Vagina (tissue), 2 donors: Measurements from ENCODE around the gene THSD7B. TPM values are rescaled to one million over a fixed set of nuclear protein-coding genes. Genes with fewer than 3 reads are reported as not detected.
"Not testable (repeated sequence)": the region's sequence is repeated elsewhere in the genome, so short reads cannot be mapped to it uniquely, and the experiment has no call there.

Experiments
- DNase-seq, 2 donors: peaks; one replicate each; pipeline ENCODE4 v3.0.0-alpha.2; 2017; ENCODE audit errors: extremely low spot score in 2 of 2
- H3K27ac ChIP-seq: fragments of 200-600 bp; sonication (generic); one replicate; pipeline ENCODE4 v1.5.1; 2019
- H3K27me3 ChIP-seq: fragments of 200-600 bp; sonication (generic); one replicate; pipeline ENCODE4 v1.5.1; 2019
- H3K36me3 ChIP-seq, 2 donors: fragments of 200-600 bp; sonication (generic); one replicate each; pipeline ENCODE4 v1.5.1; 2017 to 2019
- H3K4me1 ChIP-seq: fragments of 200-600 bp; sonication (generic); one replicate; pipeline ENCODE4 v1.5.1; 2019
- H3K4me3 ChIP-seq, 2 donors: fragments of 200-600 bp; sonication (generic); 1 replicate in 1 of 2; 2 replicates in 1 of 2; pipeline ENCODE4 v1.5.1; 2016 to 2019
- H3K9me3 ChIP-seq: fragments of 200-600 bp; sonication (generic); one replicate; pipeline ENCODE4 v1.5.1; 2019
- CTCF ChIP-seq, 3 experiments: fragments of 450-650 bp in 2 of 3; fragments of 200-600 bp in 1 of 3; sonication (generic) in 1 of 3; IDR thresholded peaks; one replicate each; pipeline ENCODE4 v1.5.1; 2017 to 2019; ENCODE audit warnings: antibody characterized with exemption in 3 of 3, mild to moderate bottlenecking in 2 of 3, moderate library complexity in 2 of 3
- POLR2A ChIP-seq, 2 donors: fragments of 450-650 bp; IDR thresholded peaks; one replicate each; pipeline ENCODE4 v1.6.1; 2017; ENCODE audit warnings: antibody characterized with exemption in 2 of 2, mild to moderate bottlenecking in 2 of 2, moderate library complexity in 2 of 2
- POLR2AphosphoS5 ChIP-seq, 2 donors: sonication (generic); formaldehyde crosslinking; IDR thresholded peaks; one replicate each; pipeline ENCODE4 v1.9.0; 2017; ENCODE audit warnings: antibody characterized with exemption in 2 of 2, mild to moderate bottlenecking in 2 of 2, low read depth in 1 of 2; ENCODE audit not compliant: insufficient read depth in 1 of 2
- intact Hi-C: fragments of 100-400 bp; cut with DNase I; formaldehyde crosslinking; loops from one replicate; pipeline ENCODE4 v1.15.1; 2023
- total RNA-seq: library from RNA; depleted of rRNA; stranded (reverse); fragments of >200 nt; gene quantifications from one replicate; pipeline ENCODE4 v1.2.3, GENCODE V29; 2016

THSD7B gene
- total RNA-seq, 1 donor from 2014 or later, result 0.49 TPM

- no peaks in the 10 kb centered on the region for H3K27me3 ChIP-seq
- intact Hi-C loops, result no loop called here
- H3K9me3 ChIP-seq, result no peaks in the 10 kb centered on the region
- no peak for DNase-seq
- no peaks in the 10 kb centered on the region for H3K36me3 ChIP-seq
- no peak overlapping the region for H3K4me3 ChIP-seq
- H3K4me1 ChIP-seq, result no peaks in the 10 kb centered on the region
- H3K27ac ChIP-seq, result no peak overlapping the region
- TF ChIP-seq POLR2A (IDR thresholded peaks at IDR 0.05) (no peak), POLR2AphosphoS5 (IDR thresholded peaks at IDR 0.05; ENCODE audit: insufficient read depth in 1 of 2, low read depth in 1 of 2) (no peak), CTCF (IDR thresholded peaks at IDR 0.05) (no peak)
Measured at GRCh38 chr2:136738044-136738443, 27.3 kb upstream of the THSD7B start.

- H3K4me1 ChIP-seq, result no peaks in the 10 kb centered on the region
- no peak overlapping the region for H3K4me3 ChIP-seq
- no peaks in the 10 kb centered on the region for H3K9me3 ChIP-seq
- intact Hi-C loops, result no loop called here
- no peak overlapping the region for H3K27ac ChIP-seq
- H3K27me3 ChIP-seq, result no peaks in the 10 kb centered on the region
- TF ChIP-seq POLR2AphosphoS5 (IDR thresholded peaks at IDR 0.05; ENCODE audit: insufficient read depth in 1 of 2, low read depth in 1 of 2) (no peak), CTCF (IDR thresholded peaks at IDR 0.05) (no peak), POLR2A (IDR thresholded peaks at IDR 0.05) (no peak)
- no peaks in the 10 kb centered on the region for H3K36me3 ChIP-seq
- no peak for DNase-seq
Measured at GRCh38 chr2:136741471-136741870, 23.9 kb upstream of the THSD7B start.

- intact Hi-C loops, result no loop called here
- Histone ChIP-seq H3K36me3 (no peaks in the 10 kb centered on the region), H3K4me1 (no peaks in the 10 kb centered on the region), H3K4me3 (no peak overlapping the region), H3K27me3 (no peaks in the 10 kb centered on the region), H3K9me3 (no peaks in the 10 kb centered on the region), H3K27ac (no peak overlapping the region)
- no peak for DNase-seq
- TF ChIP-seq CTCF (IDR thresholded peaks at IDR 0.05) (no peak), POLR2AphosphoS5 (IDR thresholded peaks at IDR 0.05; ENCODE audit: insufficient read depth in 1 of 2, low read depth in 1 of 2) (no peak), POLR2A (IDR thresholded peaks at IDR 0.05) (no peak)
Measured at GRCh38 chr2:136750065-136750464, 15.3 kb upstream of the THSD7B start.

- intact Hi-C loops, result no loop called here
- no peak for DNase-seq
Measured at GRCh38 chr2:136751406-136751805, 13.9 kb upstream of the THSD7B start.

GRCh38 chr2:136758504-136758903, 6.8 kb upstream of the THSD7B start:
- H3K27ac ChIP-seq, H3K9me3 ChIP-seq, intact Hi-C loops, H3K4me3 ChIP-seq, DNase-seq, H3K27me3 ChIP-seq, H3K36me3 ChIP-seq, H3K4me1 ChIP-seq: not testable (repeated sequence)

More at GRCh38 chr2:136751406-136751805, 13.9 kb upstream of the THSD7B start:
- H3K4me1 ChIP-seq, result no peaks in the 10 kb centered on the region
- no peaks in the 10 kb centered on the region for H3K36me3 ChIP-seq
- H3K27ac ChIP-seq, result no peak overlapping the region
- TF ChIP-seq POLR2AphosphoS5 (IDR thresholded peaks at IDR 0.05; ENCODE audit: insufficient read depth in 1 of 2, low read depth in 1 of 2), result no peak
- TF ChIP-seq CTCF (IDR thresholded peaks at IDR 0.05), result no peak
- TF ChIP-seq POLR2A (IDR thresholded peaks at IDR 0.05), result no peak
- no peaks in the 10 kb centered on the region for H3K9me3 ChIP-seq
- H3K4me3 ChIP-seq, result no peak overlapping the region
- no peaks in the 10 kb centered on the region for H3K27me3 ChIP-seq
